GM10248 (cell line): ENCODE measurements around the gene GAREM1.

Source experiments
- CTCF ChIA-PET: fragments of 300-600 bp; sonication (Branson Sonifier 250); formaldehyde crosslinking; extraction: SDS; loops from one replicate; lab custom pipeline; 2021; ENCODE audit warnings: antibody characterized with exemption; lab: Yijun Ruan, JAX
- POLR2A ChIA-PET: fragments of 350-650 bp; sonication (Branson Sonifier 250); formaldehyde crosslinking; extraction: SDS; loops from one replicate; lab custom pipeline; 2020; ENCODE audit warnings: antibody characterized with exemption; lab: Yijun Ruan, JAX
- DNase-seq: peaks from one replicate; pipeline ENCODE4 v3.0.0; 2012; ENCODE audit errors: extremely low spot score
- TF ChIP-seq, protein P1 (sequence below): IDR thresholded peaks from 2 replicates; pipeline ENCODE4 v1.5.1; 2012; ENCODE audit warnings: mild to moderate bottlenecking, low read depth; ENCODE audit errors: extremely low read depth, missing control alignments, control extremely low read depth

GAREM1 gene

DNA sequence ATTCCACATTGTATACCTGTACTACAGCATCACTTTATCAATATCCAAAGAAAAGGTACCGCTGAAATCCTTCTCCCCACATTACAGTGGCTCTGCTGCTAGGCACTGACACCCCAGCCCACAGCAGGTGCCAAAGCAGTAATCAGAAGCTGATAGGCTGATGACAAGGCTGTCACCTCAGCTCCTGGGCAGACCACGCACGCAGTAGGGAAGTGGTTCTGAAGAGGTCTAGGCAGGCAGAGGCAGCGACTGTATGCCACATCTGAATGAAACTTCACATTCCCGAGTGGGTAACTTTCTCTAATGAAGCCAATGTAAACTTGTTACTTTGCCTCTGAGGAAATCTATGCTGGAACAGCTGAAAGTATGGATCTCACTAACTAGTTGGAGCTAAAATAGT, 167.9 kb downstream of the GAREM1 start:
- ChIA-PET CTCF (interaction anchor here (0.8 to 2.4 kb wide), 4 partner anchors 14 to 88 kb away, joined by 3 to 9 read pairs (median 4); no protein-coding TSS in a partner anchor), POLR2A (no interaction called here)
- TF ChIP-seq, protein P1, sequence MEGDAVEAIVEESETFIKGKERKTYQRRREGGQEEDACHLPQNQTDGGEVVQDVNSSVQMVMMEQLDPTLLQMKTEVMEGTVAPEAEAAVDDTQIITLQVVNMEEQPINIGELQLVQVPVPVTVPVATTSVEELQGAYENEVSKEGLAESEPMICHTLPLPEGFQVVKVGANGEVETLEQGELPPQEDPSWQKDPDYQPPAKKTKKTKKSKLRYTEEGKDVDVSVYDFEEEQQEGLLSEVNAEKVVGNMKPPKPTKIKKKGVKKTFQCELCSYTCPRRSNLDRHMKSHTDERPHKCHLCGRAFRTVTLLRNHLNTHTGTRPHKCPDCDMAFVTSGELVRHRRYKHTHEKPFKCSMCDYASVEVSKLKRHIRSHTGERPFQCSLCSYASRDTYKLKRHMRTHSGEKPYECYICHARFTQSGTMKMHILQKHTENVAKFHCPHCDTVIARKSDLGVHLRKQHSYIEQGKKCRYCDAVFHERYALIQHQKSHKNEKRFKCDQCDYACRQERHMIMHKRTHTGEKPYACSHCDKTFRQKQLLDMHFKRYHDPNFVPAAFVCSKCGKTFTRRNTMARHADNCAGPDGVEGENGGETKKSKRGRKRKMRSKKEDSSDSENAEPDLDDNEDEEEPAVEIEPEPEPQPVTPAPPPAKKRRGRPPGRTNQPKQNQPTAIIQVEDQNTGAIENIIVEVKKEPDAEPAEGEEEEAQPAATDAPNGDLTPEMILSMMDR = no peak
- DNase-seq = no peak

GRCh38 chr18:32301976-32302743, 168.5 kb downstream of the GAREM1 start:
- CTCF ChIA-PET = interaction anchor here (0.8 to 2.4 kb wide), 4 partner anchors 13 to 89 kb away, joined by 3 to 9 read pairs (median 4); no protein-coding TSS in a partner anchor
- DNase-seq = peak; percentile 24
- TF ChIP-seq, protein P1 = no peak
- POLR2A ChIA-PET = no interaction called here

GRCh38 chr18:32301361-32301760, 169.3 kb downstream of the GAREM1 start:
- TF ChIP-seq, protein P1 = no peak
- ChIA-PET POLR2A (no interaction called here), CTCF (interaction anchor here (2.4 kb wide), 1 partner anchor 12 kb away, joined by 9 read pairs; no protein-coding TSS in a partner anchor)
- DNase-seq = no peak

- CTCF ChIA-PET = interaction anchor here (2.1 kb wide), 1 partner anchor 11 kb away, joined by 5 read pairs; no protein-coding TSS in a partner anchor
- TF ChIP-seq, protein P1 = no peak
- POLR2A ChIA-PET = no interaction called here
- DNase-seq = no peak
Observed at GRCh38 chr18:32300914-32301313, 169.8 kb downstream of the GAREM1 start.

GRCh38 chr18:32299484-32299883, 171.2 kb downstream of the GAREM1 start:
- CTCF ChIA-PET = interaction anchor here (1.2 to 2.1 kb wide), 3 partner anchors 10 to 14 kb away, joined by 3 to 5 read pairs (median 3); no protein-coding TSS in a partner anchor
- TF ChIP-seq, protein P1 = no peak
- no peak for DNase-seq
- POLR2A ChIA-PET = no interaction called here

GRCh38 chr18:32298171-32298667, 172.5 kb downstream of the GAREM1 start:
- TF ChIP-seq, protein P1 = no peak
- POLR2A ChIA-PET = no interaction called here
- DNase-seq = no peak
- CTCF ChIA-PET = no interaction called here
